ENCODE results near the gene ZNF408.

The ZNF408 gene

GRCh38 chr11:46676436-46677158 lies 24.2 kb upstream of the ZNF408 start:
- no peak for DNase-seq

DNA sequence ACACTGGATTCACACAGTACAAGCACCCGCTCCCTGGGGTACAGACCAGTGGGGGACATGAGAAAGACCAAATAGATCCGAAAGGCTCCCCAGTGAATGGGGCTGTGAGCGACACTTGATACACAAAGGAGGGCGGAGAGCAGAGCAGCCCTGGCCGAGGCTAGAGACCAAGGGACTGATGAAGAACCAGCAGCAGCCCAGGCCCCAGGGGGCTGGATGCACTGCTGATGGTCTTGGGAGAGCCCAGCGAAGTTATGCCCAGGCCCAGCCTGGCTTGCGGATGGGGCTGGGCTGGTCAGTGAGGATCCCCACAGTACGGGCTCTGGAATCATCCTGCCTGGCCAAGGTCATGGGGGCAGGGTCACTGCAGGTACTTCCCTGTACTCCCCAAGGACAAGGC lies 23.7 kb upstream of the ZNF408 start:
- DNase-seq = no peak

GRCh38 chr11:46677991-46678740 lies 22.7 kb upstream of the ZNF408 start:
- DNase-seq = no peak

- no peak for DNase-seq
Measured at GRCh38 chr11:46678741-46679130, 22.1 kb upstream of the ZNF408 start.

GRCh38 chr11:46679241-46680163 lies 21.3 kb upstream of the ZNF408 start:
- DNase-seq = no peak

DNA sequence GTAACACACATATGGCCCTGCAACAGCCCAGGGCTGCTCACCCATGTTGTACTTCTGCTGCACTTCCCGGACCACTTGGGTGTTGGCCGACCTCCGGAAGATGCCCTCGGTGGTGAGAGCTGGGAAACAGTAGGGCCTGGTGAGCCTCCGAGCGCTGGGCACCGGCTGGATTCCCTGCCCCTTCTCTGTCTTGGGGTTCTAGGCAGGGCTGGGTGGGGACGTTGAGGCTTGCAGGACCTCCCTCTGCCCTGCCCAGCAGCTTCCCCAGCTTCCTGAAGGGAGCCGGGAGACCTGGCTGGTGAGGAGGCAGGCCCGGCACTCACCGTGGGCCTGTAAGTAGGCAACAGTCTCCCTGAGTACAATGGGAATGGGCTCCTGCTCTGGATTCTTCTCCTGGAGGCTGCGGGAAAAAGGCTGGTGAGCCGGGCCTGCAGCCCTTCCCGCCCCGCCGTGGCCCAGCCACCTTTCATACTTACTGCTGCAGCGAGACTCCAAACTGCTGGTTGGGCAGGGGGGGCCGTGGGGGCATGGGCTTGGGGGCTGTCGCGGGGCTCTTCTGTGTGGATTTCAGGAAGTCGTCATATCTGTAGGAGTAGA lies 20.6 kb upstream of the ZNF408 start:
- DNase-seq = no peak

- DNase-seq = no peak
Measured at GRCh38 chr11:46680815-46681214, 20.0 kb upstream of the ZNF408 start.

DNA sequence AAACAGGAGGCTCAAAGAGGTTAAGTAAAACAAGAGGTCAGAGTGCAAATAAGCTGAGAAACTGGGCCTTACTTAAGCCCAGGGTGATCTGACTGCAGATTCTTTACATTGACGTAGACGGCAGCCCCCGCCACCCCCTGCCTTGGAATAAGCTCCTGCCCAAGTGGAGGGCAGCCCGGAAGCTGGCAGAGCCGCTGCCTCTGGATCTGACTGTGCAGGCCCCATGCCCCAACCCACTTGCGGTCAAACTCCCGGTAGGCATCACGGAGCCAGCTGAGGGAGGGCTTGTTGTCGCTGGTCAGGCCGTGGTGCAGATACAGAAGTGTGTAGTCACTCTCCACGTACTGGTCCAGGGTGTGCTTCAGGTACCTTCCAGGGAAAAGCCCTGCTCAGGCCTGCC lies 19.0 kb upstream of the ZNF408 start:
- no peak for DNase-seq

DNA sequence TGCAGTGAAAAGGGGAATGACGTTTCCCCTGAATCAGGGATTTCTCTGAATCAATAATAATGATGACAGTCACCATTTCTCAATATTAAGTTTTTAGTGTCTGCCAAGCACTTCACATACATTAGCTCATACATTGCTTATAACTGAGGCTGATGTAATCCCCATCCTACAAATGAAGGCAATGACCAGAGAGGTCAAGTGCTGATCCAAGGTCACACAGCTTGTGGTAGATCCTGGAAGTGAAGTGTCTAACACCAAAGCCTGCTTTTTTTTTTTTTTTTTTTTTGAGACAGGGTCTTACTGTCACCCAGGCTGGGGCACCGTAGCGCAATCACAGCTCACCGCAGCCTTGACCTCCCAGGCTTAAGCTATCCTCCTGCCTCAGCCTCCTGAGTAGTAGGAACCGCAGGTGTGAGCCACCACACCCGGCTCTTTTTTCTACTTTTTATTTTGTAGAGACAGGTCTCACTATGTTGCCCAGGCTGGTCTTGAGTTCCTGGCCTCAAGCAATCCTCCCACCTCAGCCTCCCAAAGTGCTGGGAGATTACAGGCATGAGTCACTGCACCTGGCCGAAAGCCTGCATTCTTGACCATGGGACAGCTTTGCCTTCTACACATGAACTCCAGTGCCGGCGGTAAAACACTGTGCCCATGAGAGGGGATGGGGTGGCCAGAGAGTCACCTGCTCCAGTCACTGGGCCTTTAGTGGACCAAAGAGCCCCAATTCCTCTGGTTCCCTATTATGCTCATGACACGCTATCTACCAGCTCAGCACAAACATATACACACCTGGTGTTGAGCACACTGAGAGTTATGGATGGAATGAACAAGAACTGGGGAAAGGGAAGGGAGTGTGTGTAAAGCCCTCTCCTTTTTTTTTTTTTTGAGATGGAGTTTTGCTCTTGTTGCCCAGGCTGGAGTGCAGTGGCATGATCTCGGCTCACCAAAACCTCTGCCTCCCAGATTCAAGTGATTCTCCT lies 17.8 kb upstream of the ZNF408 start:
- DNase-seq = no peak

DNA sequence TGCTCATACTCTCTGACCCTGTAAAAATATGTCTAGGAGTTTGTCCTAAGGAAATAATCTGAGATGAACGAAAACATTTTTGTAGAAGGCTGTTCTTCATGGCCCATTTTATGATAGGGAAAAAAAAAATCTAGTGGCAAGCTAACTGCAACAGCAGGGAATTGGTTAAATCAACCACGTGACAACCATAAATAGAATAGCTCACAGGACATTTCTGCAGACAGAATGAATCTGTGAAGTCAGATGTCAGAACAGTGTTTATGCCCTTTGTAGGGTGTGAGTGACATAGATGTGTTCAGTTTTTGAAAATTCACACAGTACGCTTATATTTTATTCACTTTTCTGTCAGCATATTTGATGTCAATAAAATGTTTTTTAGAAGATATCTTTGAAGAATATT lies 16.5 kb upstream of the ZNF408 start:
- DNase-seq = no peak

GRCh38 chr11:46686886-46687795 lies 13.7 kb upstream of the ZNF408 start:
- DNase-seq = no peak

DNA sequence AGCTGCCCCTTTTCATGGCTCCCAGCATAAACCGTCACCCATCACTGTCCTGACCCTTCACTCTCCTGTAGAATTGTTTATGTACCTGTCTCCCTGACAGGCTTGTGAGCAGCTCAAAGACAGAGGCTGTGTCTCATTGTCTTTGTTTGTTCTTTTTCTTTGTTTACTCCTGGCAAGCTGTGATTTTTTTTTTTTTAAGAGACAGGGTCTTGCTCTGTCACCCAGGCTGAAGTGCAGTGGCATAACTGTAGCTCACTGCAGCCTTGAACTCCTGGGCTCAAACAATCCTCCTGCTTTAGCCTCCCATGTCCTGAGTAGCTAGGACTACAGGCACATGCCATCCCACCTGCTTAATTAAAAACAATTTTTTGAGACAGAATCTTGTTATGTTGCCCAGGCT lies 10.1 kb upstream of the ZNF408 start:
- DNase-seq = no peak

GRCh38 chr11:46692450-46692849 lies 8.4 kb upstream of the ZNF408 start:
- DNase-seq = no peak

DNA sequence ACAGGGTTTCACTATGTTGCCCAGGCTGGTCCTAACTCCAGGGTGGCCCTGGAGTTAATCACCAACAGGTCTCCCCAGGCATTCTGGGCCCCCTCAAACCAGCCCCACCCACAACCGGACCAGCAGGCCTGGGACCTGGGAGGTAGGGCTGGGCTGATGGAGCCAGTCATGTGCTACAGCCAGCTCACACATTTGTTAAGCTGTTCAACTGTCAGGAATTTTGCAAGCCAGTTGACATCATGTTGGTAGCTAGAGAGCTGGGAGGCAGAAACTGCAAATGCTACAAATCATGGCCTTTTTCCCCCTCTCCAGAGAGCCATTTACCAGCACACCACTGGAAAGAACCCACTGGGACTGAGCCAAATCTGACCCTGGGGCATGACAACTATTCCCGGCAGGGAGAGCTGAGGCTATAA lies 7.2 kb upstream of the ZNF408 start:
- DNase-seq = no peak

DNA sequence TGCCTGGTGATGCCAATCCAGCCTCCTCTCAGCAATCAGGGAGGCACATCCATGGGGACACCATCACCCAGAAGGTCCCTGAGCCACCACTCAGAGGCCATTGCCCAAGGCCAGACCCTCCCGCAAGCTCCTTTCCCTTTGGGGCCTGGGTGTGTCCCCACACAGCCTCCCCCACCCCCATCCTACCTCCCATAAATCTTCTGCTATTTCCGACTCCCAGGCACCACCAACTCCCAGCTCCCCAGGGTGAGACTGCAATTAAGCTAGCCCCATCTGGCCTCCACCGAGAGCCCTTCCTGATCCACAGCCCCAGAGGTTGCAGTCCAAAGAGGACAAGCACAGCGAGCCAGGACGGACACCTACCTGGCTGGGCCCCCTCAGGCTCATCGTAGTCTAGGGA lies 6.8 kb upstream of the ZNF408 start:
- DNase-seq = no peak

DNA sequence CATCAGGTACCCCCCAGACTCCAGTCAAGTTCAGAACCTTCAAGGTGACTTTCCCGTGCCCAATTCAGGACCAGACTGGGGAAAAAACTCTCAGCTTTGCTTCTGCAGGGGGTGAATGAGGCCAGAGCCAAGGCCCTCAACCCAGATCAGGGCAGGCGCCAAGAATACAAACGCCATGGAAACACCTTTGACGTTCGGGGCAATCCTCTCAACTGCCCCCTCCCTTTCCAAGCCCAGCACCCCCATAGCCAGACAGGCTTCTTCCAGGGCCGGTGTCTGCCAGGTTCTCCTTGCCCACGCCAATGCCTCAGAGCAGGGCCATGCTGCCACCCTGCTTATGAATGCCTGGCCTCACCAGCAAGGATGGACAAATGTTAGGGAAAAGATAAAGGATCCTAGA lies 6.2 kb upstream of the ZNF408 start:
- DNase-seq = no peak

DNA sequence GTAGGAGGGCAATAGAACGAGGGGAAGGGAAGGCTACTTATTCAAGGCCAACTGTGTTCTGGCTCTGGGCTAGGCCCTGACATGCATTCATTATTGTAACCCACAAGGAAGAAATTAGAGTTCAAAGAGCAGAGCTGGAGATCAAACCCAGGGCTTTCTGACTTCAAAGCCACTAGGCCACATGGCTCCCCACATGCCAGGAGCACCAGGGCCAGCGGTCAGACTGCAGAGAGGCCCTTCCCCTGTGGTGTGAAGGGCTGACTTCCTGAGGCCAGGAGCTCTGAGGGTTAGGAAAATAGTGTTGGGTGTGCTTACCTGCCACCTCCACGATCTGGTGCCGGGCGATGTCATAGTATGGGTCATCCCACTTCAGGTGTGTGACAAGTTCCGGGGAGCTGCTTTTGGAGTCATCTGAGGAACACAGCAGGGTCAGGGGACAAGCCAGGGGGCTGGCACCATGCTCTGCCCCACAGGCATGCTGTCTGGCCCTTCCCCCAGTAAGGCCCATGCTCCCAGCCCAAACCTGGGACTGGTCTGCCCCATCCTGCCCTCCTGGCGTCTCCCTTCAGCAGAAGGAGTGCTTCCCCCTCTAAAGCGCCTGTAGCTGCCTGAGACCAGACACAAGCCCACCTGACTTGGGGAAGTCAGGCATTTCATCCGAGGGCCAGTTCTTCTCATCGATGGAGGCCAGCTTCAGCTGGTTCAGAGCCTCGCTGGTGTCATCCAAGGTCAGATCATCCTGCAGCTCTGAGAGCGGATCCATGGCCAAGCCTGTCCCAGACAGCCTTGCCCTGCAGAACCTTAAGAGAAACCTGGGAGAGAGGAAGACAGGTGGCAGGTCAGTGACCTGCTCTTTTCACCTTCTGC lies 5.3 kb upstream of the ZNF408 start:
- DNase-seq = no peak

DNA sequence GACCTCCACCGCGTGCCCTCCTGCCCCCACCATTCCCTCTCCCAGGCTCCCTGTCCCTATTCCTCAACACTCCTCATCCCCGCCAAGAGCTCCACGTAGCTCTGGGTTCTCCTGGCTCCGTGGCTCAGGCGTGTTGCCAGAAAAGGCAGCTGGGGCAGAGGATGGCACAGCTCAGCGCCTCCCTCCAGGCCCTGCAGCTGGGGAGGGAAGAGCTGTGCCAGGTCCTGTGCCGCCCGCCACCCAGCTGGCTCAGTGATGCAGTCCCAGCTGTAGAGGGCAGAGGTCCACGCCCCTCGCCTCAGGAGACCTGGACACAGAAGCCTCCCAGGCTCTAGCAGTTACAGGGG lies 4.6 kb upstream of the ZNF408 start:
- no peak for DNase-seq

DNA sequence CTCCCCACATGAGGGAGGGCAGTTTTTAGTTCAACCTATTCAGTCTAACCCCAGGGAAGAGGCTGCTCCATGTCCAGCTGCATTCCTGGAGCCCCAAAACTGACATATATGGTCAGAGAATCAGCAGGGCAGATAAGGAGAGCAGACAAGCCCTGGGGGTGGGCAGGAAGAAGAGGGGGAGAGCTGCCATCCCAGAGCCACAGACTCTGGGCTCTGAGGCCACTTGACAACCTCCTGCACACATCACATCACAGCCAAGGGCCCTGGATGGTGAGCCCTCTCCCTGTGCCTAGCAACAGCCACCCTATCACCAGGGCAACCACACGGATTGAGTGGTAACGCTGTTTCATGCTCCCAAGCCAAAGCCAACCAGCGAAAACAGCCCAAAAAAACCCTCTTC lies 3.5 kb upstream of the ZNF408 start:
- no peak for DNase-seq

DNA sequence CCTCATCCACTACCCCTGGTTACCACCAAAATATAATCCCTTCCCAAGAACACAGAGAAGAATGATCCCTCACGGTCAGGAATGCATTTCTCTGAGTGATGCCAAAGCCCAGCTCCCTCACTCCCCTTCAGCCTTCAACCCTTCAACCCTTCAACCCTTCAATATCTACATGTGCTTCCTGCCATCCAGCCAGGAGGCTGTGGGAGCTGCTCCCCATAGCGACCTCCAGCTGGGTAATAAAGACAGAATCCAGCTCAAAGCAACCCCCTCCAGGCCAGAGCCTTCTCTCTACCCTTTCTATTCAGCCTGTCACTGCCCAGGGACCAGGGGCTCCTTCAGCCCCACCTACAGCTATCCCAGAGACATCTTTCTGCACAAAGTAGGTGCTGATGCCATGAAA lies 3.1 kb upstream of the ZNF408 start:
- no peak for DNase-seq
